ENCODE data around the gene PLCB1. TPM values are rescaled to one million over a fixed set of nuclear protein-coding genes. Genes with fewer than 3 reads are reported as not detected.
"Not testable (repeated sequence)": the region's sequence is repeated elsewhere in the genome, so short reads cannot be mapped to it uniquely, and the experiment has no call there.

The PLCB1 gene
- total RNA-seq, 2 donors from 2014 or later = 7.3 to 45.5 TPM

- peak; percentile 68 for DNase-seq (ENCODE audit: low spot score)
- Histone ChIP-seq H3K27ac (peak overlapping the region; percentile 80 to 84), H3K27me3 (no peaks in the 10 kb centered on the region), H3K36me3 (no peaks in the 10 kb centered on the region), H3K4me1 (peaks cover 0 to 29% of the 10 kb centered on the region in 2 donors), H3K9me3 (no peaks in the 10 kb centered on the region), H3K4me3 (peak overlapping the region in 1 of 2 donors; percentile 29)
- TF ChIP-seq CTCF (IDR thresholded peaks at IDR 0.05) = no peak
Observed at GRCh38 chr20:8431538-8432434, 299.7 kb downstream of the PLCB1 start.

DNA sequence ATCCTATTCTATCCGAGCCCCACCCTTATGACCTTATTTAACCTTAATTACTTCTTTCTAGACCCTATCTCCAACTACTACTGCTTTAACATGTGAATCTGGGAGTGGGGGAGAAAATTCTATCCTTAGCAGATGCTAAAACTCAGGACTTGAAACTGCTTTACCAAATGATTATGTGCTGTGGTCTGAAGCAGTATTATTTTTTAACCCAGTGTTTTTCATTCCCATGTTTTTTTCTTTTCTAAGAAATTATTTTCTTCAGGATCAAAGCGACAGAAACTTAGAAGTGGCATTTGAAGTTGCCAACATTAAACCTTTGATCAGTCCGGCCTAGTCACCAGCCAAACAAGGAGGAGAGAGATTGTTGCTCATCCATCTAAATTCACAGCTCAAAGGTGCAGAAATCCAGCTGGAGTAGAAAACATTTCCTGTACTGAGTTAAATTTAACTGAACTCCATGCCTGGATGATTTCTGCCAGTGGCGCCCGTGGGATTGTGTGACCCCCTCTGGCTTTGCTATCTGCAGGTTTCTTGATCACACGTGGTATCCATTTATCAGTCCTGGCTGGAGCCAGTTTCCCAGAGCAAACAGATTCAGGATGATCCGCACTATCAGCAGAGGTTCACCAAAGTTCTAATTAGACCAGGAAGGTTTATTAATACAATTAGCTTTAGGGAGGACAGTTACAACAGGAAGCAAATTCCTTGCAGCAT is 300.5 kb downstream of the PLCB1 start:
- Histone ChIP-seq H3K4me1 (peaks cover 0 to 29% of the 10 kb centered on the region in 2 donors), H3K36me3 (no peaks in the 10 kb centered on the region), H3K27me3 (no peaks in the 10 kb centered on the region), H3K4me3 (peak overlapping the region in 1 of 2 donors; percentile 29), H3K9me3 (no peaks in the 10 kb centered on the region), H3K27ac (peak overlapping the region; percentile 80 to 84)
- DNase-seq (ENCODE audit: low spot score) = no peak
- no peak for TF ChIP-seq CTCF (IDR thresholded peaks at IDR 0.05)

DNA sequence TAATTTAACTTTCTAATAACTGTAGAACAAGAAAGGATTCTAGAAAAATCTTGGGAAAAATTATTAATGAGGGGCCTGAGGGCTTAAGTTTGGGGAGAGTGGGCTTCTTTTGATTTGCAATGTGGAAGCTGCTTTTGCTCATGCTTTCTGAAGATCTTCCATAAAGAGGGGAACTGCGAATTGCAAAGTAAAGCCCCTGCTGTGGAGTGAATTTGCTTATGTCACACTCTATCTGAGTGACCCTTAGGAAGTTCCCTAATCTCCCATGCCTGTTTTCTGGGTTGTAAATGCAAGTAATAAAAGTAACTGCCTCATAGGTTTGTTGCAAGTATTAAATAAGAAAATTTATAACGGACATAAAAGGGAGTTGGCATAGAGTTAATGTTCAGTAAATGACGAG is 301.2 kb downstream of the PLCB1 start:
- TF ChIP-seq CTCF (IDR thresholded peaks at IDR 0.05) = no peak
- Histone ChIP-seq H3K36me3 (no peaks in the 10 kb centered on the region), H3K27ac (no peak overlapping the region), H3K9me3 (no peaks in the 10 kb centered on the region), H3K4me3 (no peak overlapping the region), H3K27me3 (no peaks in the 10 kb centered on the region), H3K4me1 (peaks cover 0 to 29% of the 10 kb centered on the region in 2 donors)
- DNase-seq (ENCODE audit: low spot score) = no peak

DNA sequence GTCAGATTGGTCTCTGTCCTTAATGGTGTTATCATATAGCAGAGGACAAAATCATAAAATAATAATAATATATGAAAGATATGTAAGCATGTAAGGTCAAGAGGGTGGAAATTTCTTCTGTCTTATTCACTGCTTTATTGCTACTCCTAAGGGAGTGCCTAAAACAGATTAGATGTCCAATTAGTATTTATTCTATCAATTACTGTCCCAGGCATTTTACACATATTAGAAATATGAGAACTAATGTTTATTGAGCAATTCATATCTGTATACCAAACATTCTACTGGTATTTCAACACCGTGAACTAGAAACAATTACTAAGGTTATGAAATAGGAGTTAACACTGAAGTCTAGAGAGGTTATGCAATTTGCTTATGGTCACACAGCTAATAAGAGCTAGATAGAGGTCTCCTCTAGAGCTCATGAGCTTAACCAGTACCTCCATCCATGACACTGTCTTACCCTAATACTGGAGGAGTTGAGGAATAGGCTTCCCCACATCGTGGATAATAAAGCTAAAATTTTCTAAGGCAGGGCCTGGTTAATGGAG is 302.3 kb downstream of the PLCB1 start:
- H3K27me3 ChIP-seq = no peaks in the 10 kb centered on the region
- H3K9me3 ChIP-seq = no peaks in the 10 kb centered on the region
- H3K4me3 ChIP-seq = no peak overlapping the region
- H3K36me3 ChIP-seq = no peaks in the 10 kb centered on the region
- DNase-seq (ENCODE audit: low spot score) = no peak
- no peak for TF ChIP-seq CTCF (IDR thresholded peaks at IDR 0.05)
- H3K4me1 ChIP-seq = peaks cover 0 to 29% of the 10 kb centered on the region in 2 donors
- H3K27ac ChIP-seq = no peak overlapping the region

- no peaks in the 10 kb centered on the region for H3K9me3 ChIP-seq
- no peaks in the 10 kb centered on the region for H3K36me3 ChIP-seq
- no peak for DNase-seq (ENCODE audit: low spot score)
- no peak overlapping the region for H3K4me3 ChIP-seq
- TF ChIP-seq CTCF (IDR thresholded peaks at IDR 0.05) = no peak
- peaks cover 0 to 29% of the 10 kb centered on the region in 2 donors for H3K4me1 ChIP-seq
- H3K27ac ChIP-seq = no peak overlapping the region
- H3K27me3 ChIP-seq = no peaks in the 10 kb centered on the region
Observed at GRCh38 chr20:8435285-8436035, 303.4 kb downstream of the PLCB1 start.

DNA sequence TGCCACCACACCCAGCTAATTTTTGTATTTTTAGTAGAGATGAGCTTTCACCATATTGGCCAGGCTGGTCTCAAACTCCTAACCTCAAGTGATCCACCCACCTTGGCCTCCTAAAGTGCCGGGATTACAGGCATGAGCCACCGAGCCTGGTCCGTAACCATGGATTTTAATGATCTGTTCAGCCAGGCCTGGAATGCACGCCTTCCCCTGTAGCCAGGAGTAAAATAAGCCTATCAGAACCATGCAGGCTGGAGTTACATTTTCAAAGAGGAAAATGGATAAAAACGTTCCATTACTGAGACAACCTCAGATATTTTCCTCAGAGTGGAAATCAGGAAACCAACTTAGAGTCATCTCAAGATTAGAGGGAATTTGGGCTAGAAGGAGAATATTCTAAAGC is 304.9 kb downstream of the PLCB1 start:
- H3K4me1 ChIP-seq = peaks cover 0 to 19% of the 10 kb centered on the region in 2 donors
- H3K36me3 ChIP-seq; H3K27ac ChIP-seq; H3K4me3 ChIP-seq; H3K27me3 ChIP-seq; H3K9me3 ChIP-seq; DNase-seq (ENCODE audit: low spot score): not testable (repeated sequence)

Data from right atrium auricular region (tissue), 2 donors.